OCI-LY1 (cell line): Measurements from ENCODE around the gene ZCWPW2.

ENCODE experiments used
- H2AFZ ChIP-seq: fragments of 200-600 bp; sonication (generic), shearing (Covaris generic); 2 replicates; pipeline ENCODE4 v1.6.0; 2014; ENCODE audit warnings: antibody characterized with exemption, mild to moderate bottlenecking, low read length
- H3F3A ChIP-seq: fragments of 200-600 bp; sonication (generic), shearing (Covaris generic); 2 replicates; pipeline ENCODE4 v1.6.0; 2014; ENCODE audit warnings: mild to moderate bottlenecking, antibody characterized with exemption, low read length, moderate library complexity; ENCODE audit not compliant: insufficient read depth
- H3K27ac ChIP-seq: fragments of 200-600 bp; sonication (generic); 2 replicates; pipeline ENCODE4 v1.5.1; 2014; ENCODE audit warnings: low read length, mixed run types, mild to moderate bottlenecking, low read depth; ENCODE audit not compliant: poor library complexity, severe bottlenecking
- H3K27me3 ChIP-seq: fragments of 200-600 bp; sonication (generic); 2 replicates; pipeline ENCODE4 v1.6.0; 2014; ENCODE audit warnings: antibody characterized with exemption, mild to moderate bottlenecking, low read length, moderate library complexity; ENCODE audit not compliant: insufficient read depth
- H3K36me3 ChIP-seq: fragments of 200-600 bp; sonication (generic); 2 replicates; pipeline ENCODE4 v1.6.1; 2014; ENCODE audit warnings: mild to moderate bottlenecking, antibody characterized with exemption, low read length, moderate library complexity, mixed read lengths; ENCODE audit not compliant: insufficient read depth
- H3K4me1 ChIP-seq: fragments of 200-600 bp; sonication (generic); 2 replicates; pipeline ENCODE4 v1.5.1; 2014; ENCODE audit warnings: mild to moderate bottlenecking, low read length, moderate library complexity; ENCODE audit not compliant: insufficient read depth, severe bottlenecking
- H3K4me2 ChIP-seq: fragments of 200-600 bp; sonication (generic), shearing (Covaris generic); 2 replicates; pipeline ENCODE4 v1.6.1; 2014; ENCODE audit warnings: low read length
- H3K4me3 ChIP-seq: fragments of 200-600 bp; sonication (generic); 2 replicates; pipeline ENCODE4 v1.5.1; 2014; ENCODE audit warnings: low read length, low read depth, mild to moderate bottlenecking, mixed read lengths; ENCODE audit not compliant: poor library complexity, severe bottlenecking
- H3K79me2 ChIP-seq: fragments of 200-600 bp; shearing (Covaris generic); 2 replicates; pipeline ENCODE4 v1.6.1; 2016; ENCODE audit warnings: mixed run types, low read length, mixed read lengths; ENCODE audit not compliant: insufficient read depth
- H3K9ac ChIP-seq: fragments of 200-600 bp; sonication (generic), shearing (Covaris generic); 2 replicates; pipeline ENCODE4 v1.6.1; 2014; ENCODE audit warnings: mild to moderate bottlenecking, low read length, mixed read lengths
- H3K9me2 ChIP-seq: fragments of 200-600 bp; sonication (generic), shearing (Covaris generic); 2 replicates; pipeline ENCODE4 v1.6.1; 2014; ENCODE audit warnings: low read depth, mild to moderate bottlenecking, low read length, mixed read lengths
- H3K9me3 ChIP-seq: fragments of 200-600 bp; shearing (Covaris generic); 2 replicates; pipeline ENCODE4 v1.6.1; 2014; ENCODE audit warnings: low read length, mixed read lengths
- H4K20me1 ChIP-seq: fragments of 200-600 bp; sonication (generic), shearing (Covaris generic); 2 replicates; pipeline ENCODE4 v1.6.0; 2016; ENCODE audit warnings: mild to moderate bottlenecking, low read length; ENCODE audit not compliant: insufficient read depth
- CTCF ChIP-seq: fragments of 200-600 bp; sonication (generic), shearing (Covaris generic); IDR thresholded peaks from 2 replicates; pipeline ENCODE4 v1.5.1; 2017; ENCODE audit warnings: mild to moderate bottlenecking, antibody characterized with exemption, low read length, moderate library complexity, mixed read lengths
- EZH2 ChIP-seq: fragments of 200-600 bp; sonication (generic), shearing (Covaris generic); IDR thresholded peaks from 2 replicates; pipeline ENCODE4 v1.8.0; 2017; ENCODE audit warnings: borderline replicate concordance, mixed run types, mild to moderate bottlenecking, antibody characterized with exemption, low read length, moderate library complexity, mixed read lengths

The ZCWPW2 gene

GRCh38 chr3:28386049-28386448, 37.5 kb downstream of the ZCWPW2 start:
- no peak for TF ChIP-seq CTCF
- TF ChIP-seq EZH2: no peak
- H3K36me3 ChIP-seq: no peaks in the 10 kb centered on the region
- no peaks in the 10 kb centered on the region for H3K27me3 ChIP-seq
- H3K79me2 ChIP-seq: no peaks in the 10 kb centered on the region
- H3K4me3 ChIP-seq: no peak overlapping the region
- H3K9me3 ChIP-seq: no peaks in the 10 kb centered on the region
- no peak overlapping the region for H3K9ac ChIP-seq
- no peak overlapping the region for H3K27ac ChIP-seq
- H3F3A ChIP-seq: no peaks in the 10 kb centered on the region
- H3K4me1 ChIP-seq: no peaks in the 10 kb centered on the region
- no peaks in the 10 kb centered on the region for H3K9me2 ChIP-seq
- no peak overlapping the region for H2AFZ ChIP-seq
- no peaks in the 10 kb centered on the region for H4K20me1 ChIP-seq
- no peak overlapping the region for H3K4me2 ChIP-seq

- H3K36me3 ChIP-seq: no peaks in the 10 kb centered on the region
- H4K20me1 ChIP-seq: no peaks in the 10 kb centered on the region
- H2AFZ ChIP-seq: no peak overlapping the region
- TF ChIP-seq CTCF: no peak
- no peak for TF ChIP-seq EZH2
- H3F3A ChIP-seq: no peaks in the 10 kb centered on the region
- no peaks in the 10 kb centered on the region for H3K4me1 ChIP-seq
- H3K4me2 ChIP-seq: no peak overlapping the region
- no peaks in the 10 kb centered on the region for H3K79me2 ChIP-seq
- H3K9me2 ChIP-seq: no peaks in the 10 kb centered on the region
- no peak overlapping the region for H3K27ac ChIP-seq
- H3K4me3 ChIP-seq: no peak overlapping the region
- no peaks in the 10 kb centered on the region for H3K27me3 ChIP-seq
- H3K9ac ChIP-seq: no peak overlapping the region
- H3K9me3 ChIP-seq: 0 out of 2 replicates have a peak, but pooled peaks cover 2% of the 10 kb centered on the region
Observed at GRCh38 chr3:28388978-28389377, 40.5 kb downstream of the ZCWPW2 start.

GRCh38 chr3:28399206-28399605, 50.7 kb downstream of the ZCWPW2 start:
- no peaks in the 10 kb centered on the region for H3F3A ChIP-seq
- H3K27ac ChIP-seq: no peak overlapping the region
- no peaks in the 10 kb centered on the region for H3K27me3 ChIP-seq
- peaks cover 3% of the 10 kb centered on the region; the same call in 1 of the 2 replicates for H3K9me3 ChIP-seq
- no peak overlapping the region for H3K4me2 ChIP-seq
- no peak overlapping the region for H3K4me3 ChIP-seq
- H3K79me2 ChIP-seq: no peaks in the 10 kb centered on the region
- no peaks in the 10 kb centered on the region for H3K36me3 ChIP-seq
- no peak overlapping the region for H2AFZ ChIP-seq
- H4K20me1 ChIP-seq: no peaks in the 10 kb centered on the region
- H3K4me1 ChIP-seq: no peaks in the 10 kb centered on the region
- TF ChIP-seq CTCF (no peak), EZH2 (no peak)
- no peaks in the 10 kb centered on the region for H3K9me2 ChIP-seq
- H3K9ac ChIP-seq: no peak overlapping the region
